GM23338 (cell line): Measurements from ENCODE around the gene EXOC2.

Experiments used
- CREB1 ChIP-seq: fragments of 250-450 bp; sonication (Bioruptor Pico); IDR thresholded peaks from 2 replicates; pipeline ENCODE4 v1.5.0; 2020; ENCODE audit warnings: low read depth, mild to moderate bottlenecking, moderate library complexity
- EZH2 ChIP-seq: fragments of 200-600 bp; sonication (generic); IDR thresholded peaks from one replicate; pipeline ENCODE4 v1.8.0; 2017; ENCODE audit warnings: antibody characterized with exemption, mild to moderate bottlenecking, low read depth; ENCODE audit not compliant: unreplicated experiment
- EZH2phosphoT487 ChIP-seq: fragments of 200-600 bp; sonication (generic); IDR thresholded peaks from one replicate; pipeline ENCODE4 v1.8.1; 2018; ENCODE audit warnings: antibody characterized with exemption; ENCODE audit not compliant: unreplicated experiment
- JUNB ChIP-seq: IDR thresholded peaks from one replicate; pipeline ENCODE4 v1.6.1; 2016; ENCODE audit warnings: antibody characterized with exemption; ENCODE audit not compliant: unreplicated experiment
- NANOG ChIP-seq: IDR thresholded peaks from 2 replicates; pipeline ENCODE4 v1.6.1; 2016; ENCODE audit warnings: antibody characterized with exemption, borderline replicate concordance
- POLR2AphosphoS5 ChIP-seq: IDR thresholded peaks from 2 replicates; pipeline ENCODE4 v1.6.1; 2016; ENCODE audit warnings: antibody characterized with exemption, low read depth
- REST ChIP-seq: IDR thresholded peaks from one replicate; pipeline ENCODE4 v1.6.1; 2018; ENCODE audit warnings: antibody characterized with exemption; ENCODE audit not compliant: unreplicated experiment
- STAT1 ChIP-seq: IDR thresholded peaks from one replicate; pipeline ENCODE4 v1.6.1; 2016; ENCODE audit warnings: antibody characterized with exemption; ENCODE audit not compliant: unreplicated experiment
- ZNF114 ChIP-seq: fragments of 250-450 bp; sonication (Bioruptor Pico); IDR thresholded peaks from 2 replicates; pipeline ENCODE4 v1.5.0; 2020; ENCODE audit warnings: mild to moderate bottlenecking, moderate library complexity
- TF ChIP-seq, protein P1 (sequence below), 2 experiments: fragments of 200-600 bp in 1 of 2; sonication (generic) in 1 of 2; conservative IDR thresholded peaks; 2 replicates each; pipeline versions ENCODE4 v1.5.1 to v1.6.1; 2016 to 2017; ENCODE audit warnings: antibody characterized with exemption in 2 of 2, low read depth in 2 of 2, mild to moderate bottlenecking in 2 of 2, moderate library complexity in 1 of 2
- TF ChIP-seq, protein P2 (sequence below): IDR thresholded peaks from 2 replicates; pipeline ENCODE4 v1.6.1; 2016; ENCODE audit warnings: antibody characterized with exemption

- no peak for TF ChIP-seq REST
- TF ChIP-seq POLR2AphosphoS5: no peak
- TF ChIP-seq, protein P1, sequence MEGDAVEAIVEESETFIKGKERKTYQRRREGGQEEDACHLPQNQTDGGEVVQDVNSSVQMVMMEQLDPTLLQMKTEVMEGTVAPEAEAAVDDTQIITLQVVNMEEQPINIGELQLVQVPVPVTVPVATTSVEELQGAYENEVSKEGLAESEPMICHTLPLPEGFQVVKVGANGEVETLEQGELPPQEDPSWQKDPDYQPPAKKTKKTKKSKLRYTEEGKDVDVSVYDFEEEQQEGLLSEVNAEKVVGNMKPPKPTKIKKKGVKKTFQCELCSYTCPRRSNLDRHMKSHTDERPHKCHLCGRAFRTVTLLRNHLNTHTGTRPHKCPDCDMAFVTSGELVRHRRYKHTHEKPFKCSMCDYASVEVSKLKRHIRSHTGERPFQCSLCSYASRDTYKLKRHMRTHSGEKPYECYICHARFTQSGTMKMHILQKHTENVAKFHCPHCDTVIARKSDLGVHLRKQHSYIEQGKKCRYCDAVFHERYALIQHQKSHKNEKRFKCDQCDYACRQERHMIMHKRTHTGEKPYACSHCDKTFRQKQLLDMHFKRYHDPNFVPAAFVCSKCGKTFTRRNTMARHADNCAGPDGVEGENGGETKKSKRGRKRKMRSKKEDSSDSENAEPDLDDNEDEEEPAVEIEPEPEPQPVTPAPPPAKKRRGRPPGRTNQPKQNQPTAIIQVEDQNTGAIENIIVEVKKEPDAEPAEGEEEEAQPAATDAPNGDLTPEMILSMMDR (conservative IDR thresholded peaks at IDR 0.05; ENCODE audit: low read depth in 2 of 2): no peak
- TF ChIP-seq EZH2phosphoT487: no peak
- TF ChIP-seq JUNB: no peak
- no peak for TF ChIP-seq EZH2
- no peak for TF ChIP-seq STAT1
- no peak for TF ChIP-seq CREB1 (CRISPR knock-in tag)
- TF ChIP-seq, protein P2, sequence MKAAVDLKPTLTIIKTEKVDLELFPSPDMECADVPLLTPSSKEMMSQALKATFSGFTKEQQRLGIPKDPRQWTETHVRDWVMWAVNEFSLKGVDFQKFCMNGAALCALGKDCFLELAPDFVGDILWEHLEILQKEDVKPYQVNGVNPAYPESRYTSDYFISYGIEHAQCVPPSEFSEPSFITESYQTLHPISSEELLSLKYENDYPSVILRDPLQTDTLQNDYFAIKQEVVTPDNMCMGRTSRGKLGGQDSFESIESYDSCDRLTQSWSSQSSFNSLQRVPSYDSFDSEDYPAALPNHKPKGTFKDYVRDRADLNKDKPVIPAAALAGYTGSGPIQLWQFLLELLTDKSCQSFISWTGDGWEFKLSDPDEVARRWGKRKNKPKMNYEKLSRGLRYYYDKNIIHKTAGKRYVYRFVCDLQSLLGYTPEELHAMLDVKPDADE: no peak
- no peak for TF ChIP-seq NANOG
- no peak for TF ChIP-seq ZNF114 (CRISPR knock-in tag)
Measured at GRCh38 chr6:603265-603664, 89.7 kb downstream of the EXOC2 start.
